Upper lobe of right lung (tissue), 1 donor: ENCODE data around the gene GTF3C1. TPM values are rescaled to one million over a fixed set of nuclear protein-coding genes. Genes with fewer than 3 reads are reported as not detected.

Experiments
- ATAC-seq: fragments of 200-7000 bp; cut with Tn5 transposase; one replicate; pipeline ENCODE4 v1.9.1; 2020; ENCODE audit warnings: mild to moderate bottlenecking, moderate library complexity
- DNase-seq: peaks from one replicate; pipeline ENCODE4 v3.0.0-alpha.2; 2020
- H3K27ac ChIP-seq: fragments of 200-600 bp; one replicate; pipeline ENCODE4 v1.8.0; 2022
- H3K27me3 ChIP-seq: fragments of 200-600 bp; one replicate; pipeline ENCODE4 v1.8.0; 2022; ENCODE audit warnings: mild to moderate bottlenecking
- H3K36me3 ChIP-seq: fragments of 200-600 bp; one replicate; pipeline ENCODE4 v1.8.0; 2022
- H3K4me1 ChIP-seq: fragments of 200-600 bp; one replicate; pipeline ENCODE4 v1.8.0; 2022
- H3K4me3 ChIP-seq: fragments of 200-600 bp; one replicate; pipeline ENCODE4 v1.8.0; 2022; ENCODE audit warnings: mild to moderate bottlenecking
- H3K9me3 ChIP-seq: fragments of 200-600 bp; one replicate; pipeline ENCODE4 v1.8.0; 2022
- CTCF ChIP-seq: fragments of 200-600 bp; IDR thresholded peaks from one replicate; pipeline ENCODE4 v1.8.0; 2022; ENCODE audit warnings: antibody characterized with exemption
- intact Hi-C: fragments of 100-400 bp; cut with DNase I; formaldehyde crosslinking; loops from one replicate; pipeline ENCODE4 v1.11.0; 2022
- total RNA-seq: library from RNA; stranded (reverse); fragmentation: NEBNext Ultra II Directional; extraction: Animal tissue kit (Norgen Biotek cat#: 25700); gene quantifications from one replicate; pipeline ENCODE4 v1.2.1, GENCODE V29; 2021
- donor health status: DM: no; HTN: yes; CAD: no; lungs with severe emphysema.

GTF3C1 gene
- total RNA-seq, 1 donor from 2014 or later = 55.0 TPM

GRCh38 chr16:27489906-27490305 is 59.8 kb downstream of the GTF3C1 start:
- no peak for DNase-seq
- ATAC-seq = no peak
- H3K9me3 ChIP-seq = no peaks in the 10 kb centered on the region
- intact Hi-C loops = no loop called here
- H3K27me3 ChIP-seq = no peaks in the 10 kb centered on the region
- no peak overlapping the region for H3K27ac ChIP-seq
- H3K4me3 ChIP-seq = no peak overlapping the region
- no peaks in the 10 kb centered on the region for H3K4me1 ChIP-seq
- peaks cover 99% of the 10 kb centered on the region for H3K36me3 ChIP-seq
- no peak for TF ChIP-seq CTCF

GRCh38 chr16:27489421-27489820 is 60.3 kb downstream of the GTF3C1 start:
- DNase-seq (no peak), ATAC-seq (no peak)
- Histone ChIP-seq H3K27ac (no peak overlapping the region), H3K9me3 (no peaks in the 10 kb centered on the region), H3K4me1 (no peaks in the 10 kb centered on the region), H3K36me3 (peaks cover 99% of the 10 kb centered on the region), H3K4me3 (no peak overlapping the region), H3K27me3 (no peaks in the 10 kb centered on the region)
- no peak for TF ChIP-seq CTCF
- intact Hi-C loops = no loop called here

- DNase-seq (no peak), ATAC-seq (no peak)
- no peak overlapping the region for H3K27ac ChIP-seq
- no peak overlapping the region for H3K4me3 ChIP-seq
- TF ChIP-seq CTCF = no peak
- H3K9me3 ChIP-seq = no peaks in the 10 kb centered on the region
- no peaks in the 10 kb centered on the region for H3K27me3 ChIP-seq
- intact Hi-C loops = no loop called here
- peaks cover 100% of the 10 kb centered on the region for H3K36me3 ChIP-seq
- no peaks in the 10 kb centered on the region for H3K4me1 ChIP-seq
These were observed 63.0 kb downstream of the GTF3C1 start for GRCh38 chr16:27486760-27487159.

GRCh38 chr16:27486344-27486743 is 63.4 kb downstream of the GTF3C1 start:
- no peak for DNase-seq
- H3K4me1 ChIP-seq = no peaks in the 10 kb centered on the region
- no peak overlapping the region for H3K4me3 ChIP-seq
- intact Hi-C loops = no loop called here
- ATAC-seq = no peak
- TF ChIP-seq CTCF = no peak
- H3K36me3 ChIP-seq = peaks cover 100% of the 10 kb centered on the region
- no peaks in the 10 kb centered on the region for H3K9me3 ChIP-seq
- H3K27ac ChIP-seq = no peak overlapping the region
- H3K27me3 ChIP-seq = no peaks in the 10 kb centered on the region

- intact Hi-C loops = no loop called here
- DNase-seq (no peak), ATAC-seq (no peak)
- TF ChIP-seq CTCF = no peak
- Histone ChIP-seq H3K36me3 (peaks cover 100% of the 10 kb centered on the region), H3K4me1 (no peaks in the 10 kb centered on the region), H3K27ac (no peak overlapping the region), H3K27me3 (no peaks in the 10 kb centered on the region), H3K9me3 (no peaks in the 10 kb centered on the region), H3K4me3 (no peak overlapping the region)
These were observed 63.9 kb downstream of the GTF3C1 start for GRCh38 chr16:27485811-27486210.

GRCh38 chr16:27485126-27485525 is 64.6 kb downstream of the GTF3C1 start:
- ATAC-seq (no peak), DNase-seq (no peak)
- H3K4me1 ChIP-seq = no peaks in the 10 kb centered on the region

More at GRCh38 chr16:27485126-27485525, 64.6 kb downstream of the GTF3C1 start:
- no peaks in the 10 kb centered on the region for H3K9me3 ChIP-seq
- no peak overlapping the region for H3K4me3 ChIP-seq
- intact Hi-C loops = no loop called here
- H3K27ac ChIP-seq = no peak overlapping the region
- TF ChIP-seq CTCF = no peak
- H3K36me3 ChIP-seq = peaks cover 100% of the 10 kb centered on the region
- H3K27me3 ChIP-seq = no peaks in the 10 kb centered on the region
